Measurements from ENCODE around the gene DCDC1.
A peak's percentile ranks its signal among the peaks of the same experiment; 100 is the strongest.

The DCDC1 gene

DNA sequence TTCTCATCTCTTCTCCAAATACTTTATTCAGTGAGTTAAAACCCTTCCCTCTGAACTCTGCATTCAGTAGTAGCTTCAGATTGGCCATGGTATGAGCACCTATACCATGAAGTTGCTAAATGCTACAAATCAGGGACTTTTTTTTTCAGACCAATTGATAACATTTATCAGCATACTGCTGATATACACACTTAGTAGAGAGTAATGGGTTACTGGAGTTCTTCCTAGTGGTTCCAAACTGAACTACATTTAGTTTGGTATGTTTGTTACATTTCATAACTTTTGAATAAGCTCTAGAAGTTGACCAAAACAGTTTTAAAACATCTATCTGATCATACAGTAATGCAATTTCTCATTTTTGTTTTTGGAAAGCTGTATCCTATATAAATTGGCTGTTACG, 104.7 kb downstream of the DCDC1 start:
- Histone ChIP-seq H3K9me3 (ENCODE audit: control insufficient read depth, insufficient read depth, low read depth, low read length) (no peaks in the 10 kb centered on the region), H3K27ac (ENCODE audit: low read depth, low read length) (no peak overlapping the region), H3K4me1 (ENCODE audit: control insufficient read depth, insufficient read depth, low read length) (no peaks in the 10 kb centered on the region), H3K4me3 (ENCODE audit: low read depth, low read length) (no peak overlapping the region), H3K27me3 (ENCODE audit: control insufficient read depth, insufficient read depth, low read length) (no peaks in the 10 kb centered on the region), H3K9ac (ENCODE audit: low read length) (no peak overlapping the region), H3K36me3 (ENCODE audit: control insufficient read depth, insufficient read depth, low read length) (no peaks in the 10 kb centered on the region)

DNA sequence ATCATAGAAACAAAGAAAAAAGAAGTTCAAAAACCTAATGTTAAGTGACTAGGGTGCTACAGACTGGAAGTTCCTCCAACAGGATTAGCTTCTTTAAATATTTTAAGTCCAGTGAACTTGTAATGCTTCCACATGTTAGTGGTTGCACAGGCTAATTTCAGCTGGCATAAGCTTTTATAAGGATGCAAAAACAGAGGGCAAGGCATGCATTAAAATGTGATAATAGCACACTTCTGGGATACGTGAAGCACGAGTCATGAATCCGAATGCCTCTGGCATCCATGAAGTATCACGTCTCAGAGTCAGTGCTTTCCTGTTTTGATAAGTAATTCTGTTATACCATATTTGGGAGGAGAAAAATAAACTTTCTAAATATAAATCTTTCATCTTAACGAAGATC, 106.8 kb downstream of the DCDC1 start:
- Histone ChIP-seq H3K36me3 (ENCODE audit: control insufficient read depth, insufficient read depth, low read length) (no peaks in the 10 kb centered on the region), H3K27ac (ENCODE audit: low read depth, low read length) (no peak overlapping the region), H3K4me1 (ENCODE audit: control insufficient read depth, insufficient read depth, low read length) (no peaks in the 10 kb centered on the region), H3K9ac (ENCODE audit: low read length) (no peak overlapping the region), H3K4me3 (ENCODE audit: low read depth, low read length) (no peak overlapping the region), H3K27me3 (ENCODE audit: control insufficient read depth, insufficient read depth, low read length) (no peaks in the 10 kb centered on the region), H3K9me3 (ENCODE audit: control insufficient read depth, insufficient read depth, low read depth, low read length) (no peaks in the 10 kb centered on the region)

DNA sequence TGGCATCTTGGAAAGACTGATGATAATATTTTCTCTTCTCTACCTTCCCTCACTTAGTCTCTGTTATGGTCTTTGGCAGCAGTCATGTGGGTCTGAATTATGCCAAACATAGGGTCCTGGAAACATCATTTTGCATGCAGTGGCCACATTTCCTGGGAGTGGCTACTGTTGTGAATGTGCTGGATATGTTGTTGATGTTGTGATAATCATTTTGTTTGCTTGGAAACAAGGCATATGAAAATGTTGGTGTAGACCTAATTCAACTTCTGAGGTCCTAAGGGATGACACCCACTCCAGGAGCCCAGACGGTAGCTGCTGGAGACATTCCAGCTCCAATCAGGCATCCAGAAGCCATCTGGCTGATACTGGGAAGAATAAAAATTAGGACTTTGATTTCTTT, 109.7 kb downstream of the DCDC1 start:
- Histone ChIP-seq H3K9me3 (ENCODE audit: control insufficient read depth, insufficient read depth, low read depth, low read length) (no peaks in the 10 kb centered on the region), H3K4me1 (ENCODE audit: control insufficient read depth, insufficient read depth, low read length) (no peaks in the 10 kb centered on the region), H3K27me3 (ENCODE audit: control insufficient read depth, insufficient read depth, low read length) (no peaks in the 10 kb centered on the region)

DNA sequence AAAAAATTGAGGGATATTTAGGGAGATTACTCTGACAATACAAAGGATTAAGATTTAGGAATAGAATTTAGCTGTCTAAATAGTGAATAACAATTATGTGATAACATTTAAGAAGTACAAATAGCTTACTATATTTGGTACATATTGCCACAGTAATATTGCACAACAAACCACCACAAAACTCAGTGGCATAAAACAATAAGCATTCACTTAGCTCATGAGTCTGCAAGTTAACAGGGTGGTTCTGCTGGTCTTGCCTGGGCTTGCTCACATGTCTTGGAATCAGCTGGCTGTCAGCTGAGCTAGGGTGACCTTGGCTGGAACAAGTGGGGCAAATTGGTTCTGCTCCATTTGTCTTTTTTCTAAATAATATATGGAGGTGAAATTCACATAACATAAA, 115.1 kb downstream of the DCDC1 start:
- no peaks in the 10 kb centered on the region for H3K27me3 ChIP-seq (ENCODE audit: control insufficient read depth, insufficient read depth, low read length)
- H3K9me3 ChIP-seq (ENCODE audit: control insufficient read depth, insufficient read depth, low read depth, low read length), result no peaks in the 10 kb centered on the region
- no peak overlapping the region for H3K9ac ChIP-seq (ENCODE audit: low read length)
- no peaks in the 10 kb centered on the region for H3K36me3 ChIP-seq (ENCODE audit: control insufficient read depth, insufficient read depth, low read length)
- H3K4me1 ChIP-seq (ENCODE audit: control insufficient read depth, insufficient read depth, low read length), result no peaks in the 10 kb centered on the region; the same call in 1 of the 2 replicates
- H3K27ac ChIP-seq (ENCODE audit: low read depth, low read length), result no peak overlapping the region
- no peak overlapping the region for H3K4me3 ChIP-seq (ENCODE audit: low read depth, low read length)

More for the DNA sequence above, 109.7 kb downstream of the DCDC1 start:
- Histone ChIP-seq H3K9ac (ENCODE audit: low read length) (no peak overlapping the region), H3K36me3 (ENCODE audit: control insufficient read depth, insufficient read depth, low read length) (no peaks in the 10 kb centered on the region), H3K4me3 (ENCODE audit: low read depth, low read length) (no peak overlapping the region), H3K27ac (ENCODE audit: low read depth, low read length) (no peak overlapping the region)

DNA sequence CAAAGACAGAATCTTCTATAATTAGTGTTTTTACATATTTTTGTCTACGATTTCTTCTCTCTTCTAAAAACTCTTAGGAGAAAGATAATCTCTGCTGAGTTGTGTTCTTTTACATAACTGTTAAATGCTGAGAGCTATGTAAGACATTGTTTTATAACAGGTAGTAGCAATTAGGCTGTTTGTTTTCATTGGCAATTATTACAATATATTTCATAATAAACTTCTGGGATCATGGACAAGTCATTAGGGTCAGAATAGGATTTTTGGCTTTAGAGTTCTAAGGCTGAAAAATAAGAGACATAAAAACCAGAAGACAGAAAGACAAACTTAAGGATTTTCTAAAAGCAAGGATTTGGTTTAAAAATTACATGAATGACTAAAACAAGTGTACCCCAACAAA, 120.8 kb downstream of the DCDC1 start:
- no peak overlapping the region for H3K27ac ChIP-seq (ENCODE audit: low read depth, low read length)
- H3K36me3 ChIP-seq (ENCODE audit: control insufficient read depth, insufficient read depth, low read length), result no peaks in the 10 kb centered on the region
- H3K4me3 ChIP-seq (ENCODE audit: low read depth, low read length), result no peak overlapping the region
- H3K9me3 ChIP-seq (ENCODE audit: control insufficient read depth, insufficient read depth, low read depth, low read length), result no peaks in the 10 kb centered on the region
- peaks cover 14% of the 10 kb centered on the region for H3K4me1 ChIP-seq (ENCODE audit: control insufficient read depth, insufficient read depth, low read length)
- no peak overlapping the region for H3K9ac ChIP-seq (ENCODE audit: low read length)
- no peaks in the 10 kb centered on the region for H3K27me3 ChIP-seq (ENCODE audit: control insufficient read depth, insufficient read depth, low read length)

DNA sequence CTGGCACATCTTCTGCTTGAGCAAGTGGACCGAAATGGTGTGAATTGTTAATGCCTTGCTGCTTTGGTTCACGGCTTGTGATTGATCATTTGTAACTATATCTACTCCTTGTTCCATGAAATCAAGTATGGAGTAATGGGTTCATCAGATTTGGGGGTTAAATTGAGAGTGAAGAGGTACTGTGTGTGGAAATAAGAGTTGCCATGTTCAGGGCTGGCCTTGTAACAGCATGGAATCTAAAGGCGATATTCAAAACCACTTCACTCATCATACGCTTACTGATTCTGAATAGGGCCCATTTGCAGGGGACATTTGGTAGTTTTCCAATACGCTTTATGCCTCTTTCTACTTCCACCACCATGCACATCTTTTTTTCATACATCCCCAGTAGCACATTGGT, 122.2 kb downstream of the DCDC1 start:
- H3K4me1 ChIP-seq (ENCODE audit: control insufficient read depth, insufficient read depth, low read length), result peaks cover 19% of the 10 kb centered on the region
- H3K27ac ChIP-seq (ENCODE audit: low read depth, low read length), result no peak overlapping the region
- H3K27me3 ChIP-seq (ENCODE audit: control insufficient read depth, insufficient read depth, low read length), result no peaks in the 10 kb centered on the region
- no peaks in the 10 kb centered on the region for H3K36me3 ChIP-seq (ENCODE audit: control insufficient read depth, insufficient read depth, low read length)
- no peak overlapping the region for H3K9ac ChIP-seq (ENCODE audit: low read length)
- no peaks in the 10 kb centered on the region for H3K9me3 ChIP-seq (ENCODE audit: control insufficient read depth, insufficient read depth, low read depth, low read length)
- no peak overlapping the region for H3K4me3 ChIP-seq (ENCODE audit: low read depth, low read length)

DNA sequence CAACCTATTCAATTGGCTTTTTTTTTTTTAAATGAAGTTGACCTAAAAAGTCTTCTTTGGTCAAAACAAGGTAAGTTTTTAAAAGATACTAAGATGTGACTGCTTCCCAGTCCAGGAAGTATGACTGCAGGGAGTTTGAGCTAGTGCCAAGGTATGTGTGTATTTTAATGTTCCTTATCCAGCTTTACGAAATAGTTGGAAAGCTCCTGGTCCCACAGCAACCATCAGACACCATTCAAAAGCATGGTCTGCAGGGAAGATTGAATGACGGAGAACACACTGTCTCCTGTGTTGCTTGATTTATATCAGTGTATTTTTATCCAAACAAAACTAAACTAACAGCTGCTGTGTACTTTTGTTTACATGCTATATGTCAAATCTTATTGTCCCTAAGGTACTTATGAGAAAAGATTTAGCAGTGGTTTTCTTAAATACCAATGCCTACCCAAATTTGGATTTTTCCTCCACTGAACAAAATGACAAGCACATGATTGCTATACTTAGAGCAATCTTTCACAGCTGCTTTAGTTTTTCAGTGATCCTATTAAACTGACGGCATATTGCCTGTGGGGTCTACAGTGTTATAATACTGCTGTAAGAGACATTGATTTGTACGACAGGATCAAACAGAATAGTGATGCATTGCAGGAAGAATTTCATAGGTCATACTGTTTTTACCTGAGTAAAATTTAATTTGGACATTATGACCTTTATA, 122.9 kb downstream of the DCDC1 start:
- peaks cover 25% of the 10 kb centered on the region for H3K4me1 ChIP-seq (ENCODE audit: control insufficient read depth, insufficient read depth, low read length)
- H3K9me3 ChIP-seq (ENCODE audit: control insufficient read depth, insufficient read depth, low read depth, low read length), result no peaks in the 10 kb centered on the region
- no peaks in the 10 kb centered on the region for H3K27me3 ChIP-seq (ENCODE audit: control insufficient read depth, insufficient read depth, low read length)
- no peak overlapping the region for H3K4me3 ChIP-seq (ENCODE audit: low read depth, low read length)
- H3K27ac ChIP-seq (ENCODE audit: low read depth, low read length), result no peak overlapping the region
- H3K36me3 ChIP-seq (ENCODE audit: control insufficient read depth, insufficient read depth, low read length), result no peaks in the 10 kb centered on the region
- H3K9ac ChIP-seq (ENCODE audit: low read length), result no peak overlapping the region

DNA sequence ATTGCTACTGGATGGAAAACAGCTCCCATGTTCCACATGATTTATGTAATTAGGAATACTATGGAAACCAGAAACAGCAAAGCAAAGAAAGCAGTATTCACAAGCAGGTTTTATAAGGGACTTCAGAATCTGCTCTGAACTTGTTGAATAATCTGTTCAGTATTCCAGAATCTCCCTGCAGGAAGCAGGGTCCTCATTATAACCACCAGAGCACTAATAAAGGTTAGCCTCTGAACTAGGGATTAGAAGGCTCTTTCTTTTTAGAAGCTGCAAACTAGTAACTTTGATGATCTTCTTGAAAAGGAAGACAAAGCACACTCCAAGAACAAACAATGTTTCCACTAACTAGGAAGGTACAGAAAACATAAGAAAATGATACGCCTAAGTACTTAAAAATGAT, 125.8 kb downstream of the DCDC1 start:
- no peaks in the 10 kb centered on the region for H3K9me3 ChIP-seq (ENCODE audit: control insufficient read depth, insufficient read depth, low read depth, low read length)
- H3K4me1 ChIP-seq (ENCODE audit: control insufficient read depth, insufficient read depth, low read length), result peaks cover 28% of the 10 kb centered on the region
- H3K9ac ChIP-seq (ENCODE audit: low read length), result no peak overlapping the region
- no peak overlapping the region for H3K27ac ChIP-seq (ENCODE audit: low read depth, low read length)
- H3K4me3 ChIP-seq (ENCODE audit: low read depth, low read length), result no peak overlapping the region
- no peaks in the 10 kb centered on the region for H3K27me3 ChIP-seq (ENCODE audit: control insufficient read depth, insufficient read depth, low read length)
- H3K36me3 ChIP-seq (ENCODE audit: control insufficient read depth, insufficient read depth, low read length), result no peaks in the 10 kb centered on the region

DNA sequence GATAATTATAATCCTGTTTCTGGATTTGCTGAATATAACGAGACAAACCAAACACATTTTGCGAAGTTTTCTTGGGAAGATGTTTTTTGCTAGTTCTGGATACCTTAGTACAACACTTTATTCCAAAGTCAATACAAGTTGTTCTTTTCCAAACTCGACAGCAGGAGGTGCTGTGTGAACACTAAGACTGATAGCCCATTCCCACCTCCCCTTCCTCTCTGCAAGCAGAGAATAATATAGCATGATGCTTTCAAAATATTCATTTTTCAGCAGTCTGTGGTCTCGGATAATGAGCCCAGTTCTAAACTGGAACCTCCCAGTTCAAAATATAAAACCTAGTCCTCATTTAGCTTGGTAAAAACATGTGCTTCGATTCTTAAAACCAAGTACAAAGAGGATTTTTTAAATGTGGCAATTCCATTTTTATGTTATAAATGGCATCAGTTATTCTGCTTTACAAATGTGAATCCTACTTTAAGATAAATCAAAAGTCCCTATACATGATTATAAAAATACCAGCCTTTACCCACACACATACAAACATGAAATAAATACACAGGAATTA, 129.1 kb downstream of the DCDC1 start:
- no peak overlapping the region for H3K9ac ChIP-seq (ENCODE audit: low read length)
- H3K9me3 ChIP-seq (ENCODE audit: control insufficient read depth, insufficient read depth, low read depth, low read length), result no peaks in the 10 kb centered on the region
- H3K4me3 ChIP-seq (ENCODE audit: low read depth, low read length), result no peak overlapping the region
- no peaks in the 10 kb centered on the region for H3K27me3 ChIP-seq (ENCODE audit: control insufficient read depth, insufficient read depth, low read length)
- H3K4me1 ChIP-seq (ENCODE audit: control insufficient read depth, insufficient read depth, low read length), result peaks cover 27% of the 10 kb centered on the region
- H3K27ac ChIP-seq (ENCODE audit: low read depth, low read length), result no peak overlapping the region
- no peaks in the 10 kb centered on the region for H3K36me3 ChIP-seq (ENCODE audit: control insufficient read depth, insufficient read depth, low read length)

DNA sequence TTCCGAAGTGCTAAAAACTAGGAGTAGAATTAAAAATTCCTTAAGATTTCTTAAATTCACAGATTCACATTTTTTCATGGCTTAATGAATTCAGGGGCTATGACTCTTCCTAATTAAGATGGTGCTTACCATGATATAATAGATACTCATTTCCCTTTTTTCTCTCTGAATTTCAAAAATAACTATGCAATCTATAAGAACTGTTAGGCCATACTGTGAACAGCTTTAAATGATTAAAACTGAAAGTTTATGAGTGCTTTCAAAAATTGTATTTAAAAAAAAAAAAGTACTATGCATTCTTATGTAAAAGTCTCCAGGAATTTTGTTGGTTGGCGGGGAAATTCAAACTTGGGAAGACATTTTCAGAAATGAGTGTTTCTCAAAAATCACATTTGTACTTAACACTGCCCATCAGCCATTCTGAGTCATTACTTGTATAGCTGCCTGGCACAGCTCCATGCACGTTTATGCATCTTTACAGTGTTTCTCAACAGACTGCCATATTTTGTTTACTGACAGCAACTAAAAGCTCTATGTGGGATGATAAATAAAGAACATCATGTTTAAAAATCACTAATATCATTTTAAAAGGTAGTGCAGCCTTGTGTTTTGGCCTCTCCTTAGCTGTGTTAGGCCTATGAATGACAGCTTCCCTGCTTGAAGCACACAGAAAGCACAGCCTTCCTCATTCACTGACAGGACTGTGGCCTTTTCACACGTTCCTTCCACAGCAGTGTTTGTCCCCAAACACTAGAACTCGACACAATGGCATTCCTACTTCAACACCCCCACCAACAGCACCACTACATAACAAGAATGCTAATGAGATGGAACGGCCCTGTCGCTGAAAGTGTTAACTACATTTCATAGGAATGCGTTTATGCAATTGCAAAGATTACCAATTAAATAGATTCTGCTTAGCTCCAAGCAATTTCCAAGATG, 131.4 kb downstream of the DCDC1 start:
- no peaks in the 10 kb centered on the region for H3K9me3 ChIP-seq (ENCODE audit: control insufficient read depth, insufficient read depth, low read depth, low read length)
- H3K9ac ChIP-seq (ENCODE audit: low read length), result peak overlapping the region; percentile 1
- H3K4me1 ChIP-seq (ENCODE audit: control insufficient read depth, insufficient read depth, low read length), result peaks cover 27% of the 10 kb centered on the region
- H3K27ac ChIP-seq (ENCODE audit: low read depth, low read length), result peak overlapping the region; percentile 31; the same call in 1 of the 2 replicates
- peak overlapping the region; percentile 31; the same call in 1 of the 2 replicates for H3K4me3 ChIP-seq (ENCODE audit: low read depth, low read length)
- no peaks in the 10 kb centered on the region for H3K36me3 ChIP-seq (ENCODE audit: control insufficient read depth, insufficient read depth, low read length)
- H3K27me3 ChIP-seq (ENCODE audit: control insufficient read depth, insufficient read depth, low read length), result no peaks in the 10 kb centered on the region

DNA sequence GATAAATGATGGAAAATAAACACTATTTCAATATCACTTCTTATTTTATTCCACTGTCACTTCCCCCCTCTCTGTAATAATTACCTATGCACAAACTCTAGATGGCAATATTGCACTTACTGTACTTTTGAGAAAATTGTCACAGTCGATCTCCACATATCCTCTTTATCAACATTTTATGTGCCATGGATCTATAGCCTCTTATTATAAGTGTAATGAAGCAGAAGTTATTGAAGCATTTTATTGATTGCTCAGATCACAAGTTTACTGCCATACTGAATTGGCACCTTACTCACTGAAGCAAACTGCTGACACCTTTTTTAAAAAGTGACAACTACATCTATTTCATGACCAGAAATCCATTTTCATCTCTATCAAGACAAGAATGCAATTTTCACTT, 133.4 kb downstream of the DCDC1 start:
- H3K36me3 ChIP-seq (ENCODE audit: control insufficient read depth, insufficient read depth, low read length), result no peaks in the 10 kb centered on the region
- no peak overlapping the region for H3K9ac ChIP-seq (ENCODE audit: low read length)
- no peak overlapping the region for H3K4me3 ChIP-seq (ENCODE audit: low read depth, low read length)
- H3K4me1 ChIP-seq (ENCODE audit: control insufficient read depth, insufficient read depth, low read length), result peaks cover 14% of the 10 kb centered on the region
- no peak overlapping the region for H3K27ac ChIP-seq (ENCODE audit: low read depth, low read length)
- H3K27me3 ChIP-seq (ENCODE audit: control insufficient read depth, insufficient read depth, low read length), result no peaks in the 10 kb centered on the region
- H3K9me3 ChIP-seq (ENCODE audit: control insufficient read depth, insufficient read depth, low read depth, low read length), result no peaks in the 10 kb centered on the region
